Measurements from ENCODE around the gene ABCC3. TPM values are rescaled to one million over a fixed set of nuclear protein-coding genes. Genes with fewer than 3 reads are reported as not detected.

The ABCC3 gene
- total and polyA plus RNA-seq, 9 of the 15 experiments (the other 6 are each of a cell fraction or from before 2014, with no cell fraction given), result 0.03 to 1.6 (median 0.42) TPM; not detected in 5

DNA sequence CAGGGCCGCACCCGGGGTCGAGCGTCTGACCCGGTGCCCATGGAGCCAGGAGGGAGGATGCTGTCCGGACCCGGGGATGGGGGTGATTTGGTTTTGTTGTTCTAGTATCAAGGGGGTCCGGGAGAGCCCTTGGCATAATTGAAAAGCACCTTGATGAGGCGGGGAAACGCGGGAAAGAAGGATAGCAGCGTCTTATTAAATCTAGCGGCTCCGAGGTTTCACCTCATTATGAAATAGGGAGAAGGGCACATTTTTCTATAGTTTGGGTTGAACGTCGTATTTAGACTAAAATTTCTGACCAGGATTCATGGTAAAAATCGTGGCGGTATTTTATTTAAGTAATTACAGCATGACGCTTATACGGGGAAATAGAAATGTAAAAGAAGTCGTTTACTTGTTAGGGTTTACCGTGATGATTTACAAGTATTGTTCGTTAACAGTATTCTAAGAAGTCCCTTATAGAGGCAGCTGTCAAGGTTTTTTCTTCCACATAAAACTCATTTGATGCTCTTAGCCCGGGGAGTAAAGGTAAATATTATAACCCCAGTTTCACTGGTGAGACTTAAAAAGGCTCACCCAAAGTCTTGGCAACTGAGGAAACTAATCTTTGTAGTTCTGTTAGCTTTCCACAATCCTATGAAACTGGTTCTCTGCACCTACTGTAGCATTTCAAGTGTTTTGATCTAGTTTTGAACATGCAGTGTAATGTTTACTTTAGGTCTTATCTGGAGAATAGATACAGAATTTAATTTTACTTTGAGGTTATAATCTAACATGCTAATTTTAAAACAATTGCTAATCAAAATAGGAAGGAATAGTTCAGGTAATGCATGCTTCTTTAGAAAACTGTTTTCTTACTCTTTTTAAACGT lies 85.5 kb downstream of the ABCC3 start:
- CTCF ChIA-PET (ENCODE audit: low intra/inter-chr PET ratio), result interaction anchor here (0.7 kb wide), 1 partner anchor 433 kb away, joined by 3 read pairs; the partner anchor contains the start of gene NME1
- peak overlapping the region; percentile 87 for H3K4me3 ChIP-seq
- ATAC-seq, result peak; percentile 2; the same call in 2 of the 3 replicates
- peaks cover 34% of the 10 kb centered on the region for H4K20me1 ChIP-seq (replicated peaks; ENCODE audit: control insufficient read depth, insufficient read depth, low read length)
- H3K9me1 ChIP-seq (ENCODE audit: control insufficient read depth, insufficient read depth, low read length), result no peaks in the 10 kb centered on the region
- WGBS (ENCODE audit: insufficient coverage, low coverage, missing lambda C conversion rate), result 2% methylated on average over 25 of the region's 25 CpGs
- peak in 1 of 4 experiments; percentile 12 for DNase-seq (ENCODE audit: extremely low read depth in 1 of 4, low spot score in 3 of 4)
- no peaks in the 10 kb centered on the region for H3K9me3 ChIP-seq (replicated peaks; ENCODE audit: control insufficient read depth, insufficient read depth, low read depth, low read length)
- in situ Hi-C loops (cut with MboI), result no loop called here
- BruUV-seq (replicated peaks), result TSS peak; percentile 57
- no peak for FAIRE-seq
- peak overlapping the region; percentile 99 for H3K27ac ChIP-seq (ENCODE audit: extremely low read depth, low read depth, low read length)
- H3K4me1 ChIP-seq (replicated peaks in 1 of 2; ENCODE audit: control insufficient read depth in 2 of 2, insufficient read depth in 2 of 2, low read length in 2 of 2), result peaks cover 11 to 19% of the 10 kb centered on the region in 2 experiments; a peak in 4 of 5 replicates
- peaks cover 35% of the 10 kb centered on the region for H3K36me3 ChIP-seq (ENCODE audit: control insufficient read depth, insufficient read depth, low read length)
- H3K4me2 ChIP-seq (ENCODE audit: insufficient read depth, low read length), result peak overlapping the region; percentile 87
- no peaks in the 10 kb centered on the region for H3K27me3 ChIP-seq (ENCODE audit: control insufficient read depth in 2 of 2, insufficient read depth in 2 of 2, low read length in 2 of 2)
- peaks cover 67% of the 10 kb centered on the region for H3K79me2 ChIP-seq (ENCODE audit: control insufficient read depth, insufficient read depth, low read length)
- H3K9ac ChIP-seq (ENCODE audit: insufficient read depth in 1 of 2, low read depth in 2 of 2, low read length in 2 of 2), result peak overlapping the region; percentile 98 to 99
- POLR2A ChIA-PET, result interaction anchor here (0.7 to 1.6 kb wide), 12 partner anchors 8 to 1038 kb away, joined by 3 to 12 read pairs (median 4); partner anchors contain the start of genes ANKRD40 and ANKRD40CL
- peak overlapping the region; percentile 99; the same call in 1 of the 2 replicates for H2AFZ ChIP-seq (ENCODE audit: low read depth, low read length)
- intact Hi-C loops (cut with micrococcal nuclease), result loop anchor here (5.0 to 10.0 kb wide), 2 partner anchors 42 to 215 kb away; no protein-coding TSS in a partner anchor
- TF ChIP-seq BCOR (IDR thresholded peaks at IDR 0.05) (no peak), HNRNPUL1 (IDR thresholded peaks at IDR 0.05; ENCODE audit: low read length) (no peak), FOXA3 (CRISPR knock-in tag; conservative IDR thresholded peaks at IDR 0.05 in 1 of 2, IDR thresholded peaks at IDR 0.05 in 1 of 2) (peak; percentile 9 to 60; a peak in 2 of 4 replicates), PRPF4 (IDR thresholded peaks at IDR 0.05; ENCODE audit: insufficient read depth, low read depth, low read length, poor library complexity, severe bottlenecking) (peak; percentile 11), FOXK2 (conservative IDR thresholded peaks at IDR 0.05 in 1 of 2, IDR thresholded peaks at IDR 0.05 in 1 of 2; ENCODE audit: low read depth in 2 of 2) (no peak), TGIF2 (CRISPR knock-in tag; IDR thresholded peaks at IDR 0.05) (0 out of 2 replicates have a peak, but pooled peaks have one; percentile 13), NR4A1 (CRISPR knock-in tag; IDR thresholded peaks at IDR 0.05) (no peak), NR4A1 (tag; IDR thresholded peaks at IDR 0.05) (no peak), BRD9 (IDR thresholded peaks at IDR 0.05; ENCODE audit: low read depth, partially characterized antibody) (peak; percentile 4), CCNT2 (IDR thresholded peaks at IDR 0.05; ENCODE audit: borderline replicate concordance, extremely low read depth, insufficient read length, low read depth, low read length) (peak; percentile 9), RBM15 (IDR thresholded peaks at IDR 0.05; ENCODE audit: insufficient read depth, low read length) (no peak), ZC3H4 (CRISPR knock-in tag; IDR thresholded peaks at IDR 0.05; ENCODE audit: borderline replicate concordance) (0 out of 2 replicates have a peak, but pooled peaks have one; percentile 14), ZBED1 (IDR thresholded peaks at IDR 0.05) (no peak), KLF10 (CRISPR knock-in tag; IDR thresholded peaks at IDR 0.05) (no peak), NRF1 (conservative IDR thresholded peaks at IDR 0.05 in 1 of 2, IDR thresholded peaks at IDR 0.05 in 1 of 2) (no peak), GTF2E2 (tag; IDR thresholded peaks at IDR 0.05) (peak; percentile 3; the same call in 1 of the 2 replicates)
- TF ChIP-seq, protein P1, sequence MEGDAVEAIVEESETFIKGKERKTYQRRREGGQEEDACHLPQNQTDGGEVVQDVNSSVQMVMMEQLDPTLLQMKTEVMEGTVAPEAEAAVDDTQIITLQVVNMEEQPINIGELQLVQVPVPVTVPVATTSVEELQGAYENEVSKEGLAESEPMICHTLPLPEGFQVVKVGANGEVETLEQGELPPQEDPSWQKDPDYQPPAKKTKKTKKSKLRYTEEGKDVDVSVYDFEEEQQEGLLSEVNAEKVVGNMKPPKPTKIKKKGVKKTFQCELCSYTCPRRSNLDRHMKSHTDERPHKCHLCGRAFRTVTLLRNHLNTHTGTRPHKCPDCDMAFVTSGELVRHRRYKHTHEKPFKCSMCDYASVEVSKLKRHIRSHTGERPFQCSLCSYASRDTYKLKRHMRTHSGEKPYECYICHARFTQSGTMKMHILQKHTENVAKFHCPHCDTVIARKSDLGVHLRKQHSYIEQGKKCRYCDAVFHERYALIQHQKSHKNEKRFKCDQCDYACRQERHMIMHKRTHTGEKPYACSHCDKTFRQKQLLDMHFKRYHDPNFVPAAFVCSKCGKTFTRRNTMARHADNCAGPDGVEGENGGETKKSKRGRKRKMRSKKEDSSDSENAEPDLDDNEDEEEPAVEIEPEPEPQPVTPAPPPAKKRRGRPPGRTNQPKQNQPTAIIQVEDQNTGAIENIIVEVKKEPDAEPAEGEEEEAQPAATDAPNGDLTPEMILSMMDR (IDR thresholded peaks at IDR 0.05 in 2 of 3, conservative IDR thresholded peaks at IDR 0.05 in 1 of 3; ENCODE audit: insufficient read depth in 2 of 3, low read depth in 1 of 3, low read length in 3 of 3), result no peak
- TF ChIP-seq, protein P2, sequence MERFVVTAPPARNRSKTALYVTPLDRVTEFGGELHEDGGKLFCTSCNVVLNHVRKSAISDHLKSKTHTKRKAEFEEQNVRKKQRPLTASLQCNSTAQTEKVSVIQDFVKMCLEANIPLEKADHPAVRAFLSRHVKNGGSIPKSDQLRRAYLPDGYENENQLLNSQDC (CRISPR knock-in tag; IDR thresholded peaks at IDR 0.05), result no peak
